Measurements from ENCODE around the gene LARP1B.
"Not testable (repeated sequence)": the region's sequence is repeated elsewhere in the genome, so short reads cannot be mapped to it uniquely, and the experiment has no call there.

The LARP1B gene

DNA sequence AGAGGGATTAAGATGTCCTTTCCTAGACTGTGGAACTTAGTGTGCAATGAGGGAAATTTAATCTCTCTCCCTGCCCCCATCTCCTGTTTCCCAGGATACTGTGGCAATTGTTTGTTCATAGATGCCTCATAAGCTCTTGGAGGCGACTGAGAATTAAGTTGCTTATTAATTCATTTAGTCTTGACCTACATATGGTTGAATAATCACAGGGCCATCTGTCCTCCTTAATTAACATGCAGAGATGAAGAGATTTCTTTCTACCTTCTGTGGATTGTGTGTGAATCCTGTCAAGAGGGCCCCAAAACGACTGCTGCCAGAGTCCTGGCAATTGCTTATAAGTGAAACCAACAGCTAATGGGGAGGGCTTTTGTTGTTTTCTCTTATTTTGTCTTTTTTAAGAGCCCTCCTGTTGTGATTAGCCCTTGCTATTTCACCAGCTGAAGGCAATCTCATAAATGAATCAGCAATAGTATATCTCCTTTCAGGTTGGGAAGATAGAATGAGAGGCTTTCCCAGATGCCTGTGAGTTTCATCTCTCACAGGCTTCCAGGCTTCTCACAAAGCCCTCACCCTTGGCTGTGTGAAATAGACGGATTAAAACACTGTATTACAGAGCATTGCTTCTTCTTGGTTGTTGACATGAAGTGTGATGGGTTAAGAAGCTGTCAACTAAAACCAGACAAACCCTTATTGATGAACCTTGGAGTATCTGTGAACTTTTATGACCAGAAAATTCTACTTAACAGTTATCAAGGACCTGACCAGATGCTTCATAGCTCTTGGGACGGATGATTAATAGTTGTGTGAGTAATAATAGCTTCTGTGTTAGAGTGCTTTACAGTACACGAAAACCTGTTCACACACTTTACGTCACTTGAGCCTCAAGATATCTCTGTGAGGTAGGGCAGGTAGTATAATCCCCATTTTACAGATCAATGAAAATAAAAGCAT, 168.0 kb downstream of the LARP1B start:
- DNase-seq = peak; percentile 31

DNA sequence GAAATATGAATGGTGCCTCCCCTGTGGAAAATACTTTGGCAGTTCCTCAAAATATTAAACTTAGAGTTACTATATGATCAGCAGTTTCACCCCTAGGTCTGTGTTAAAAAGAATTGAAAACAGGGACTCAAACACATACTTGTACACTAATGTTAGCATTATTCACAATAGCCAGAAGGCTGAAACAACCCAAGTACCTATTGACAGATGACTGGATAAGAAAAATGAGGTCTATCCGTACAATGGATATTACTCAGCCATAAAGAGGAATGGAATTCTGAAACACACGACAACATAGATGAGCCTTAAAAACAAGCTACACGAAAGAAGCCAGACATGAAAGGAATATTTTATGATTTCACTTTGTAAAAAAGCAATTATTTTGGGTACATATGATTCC, 171.6 kb downstream of the LARP1B start:
- DNase-seq = no peak

DNA sequence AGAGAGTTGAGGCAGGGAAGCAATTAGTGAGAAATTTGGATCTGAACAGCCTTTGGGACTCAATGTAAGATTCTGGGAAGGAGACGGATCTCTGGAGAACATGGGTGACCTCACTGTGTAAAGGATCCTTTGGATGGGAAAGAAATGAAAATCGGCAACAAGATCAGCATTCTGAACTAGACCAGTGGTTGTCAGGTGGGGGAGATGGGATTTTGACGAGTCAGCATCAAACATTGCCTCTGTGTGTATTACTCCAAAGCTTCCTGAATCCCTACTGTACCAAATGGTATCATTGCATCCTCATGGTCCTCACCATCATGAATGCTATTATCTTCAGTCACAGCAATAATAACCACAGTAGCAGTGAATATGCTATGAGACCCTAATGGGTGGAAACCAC, 173.7 kb downstream of the LARP1B start:
- no peak for DNase-seq

DNA sequence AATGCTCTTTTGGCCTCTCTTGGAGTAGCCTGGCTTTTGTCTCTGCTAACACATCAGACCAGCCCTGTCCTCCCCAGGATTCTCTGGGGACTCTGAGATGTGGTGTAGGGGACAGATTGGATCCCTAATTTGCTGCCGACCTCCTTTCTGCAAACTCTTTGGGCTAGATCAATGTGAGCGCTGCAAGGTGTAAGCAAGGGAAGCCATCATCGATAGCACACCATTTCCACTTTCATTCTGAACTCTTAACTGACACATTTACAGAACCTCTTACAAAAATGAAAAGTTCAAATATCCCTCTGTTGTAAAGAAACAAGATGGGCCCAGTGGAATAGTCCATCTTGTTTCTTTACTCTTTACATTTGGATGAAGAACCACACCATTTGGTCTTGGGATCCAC, 179.9 kb downstream of the LARP1B start:
- no peak for DNase-seq

DNA sequence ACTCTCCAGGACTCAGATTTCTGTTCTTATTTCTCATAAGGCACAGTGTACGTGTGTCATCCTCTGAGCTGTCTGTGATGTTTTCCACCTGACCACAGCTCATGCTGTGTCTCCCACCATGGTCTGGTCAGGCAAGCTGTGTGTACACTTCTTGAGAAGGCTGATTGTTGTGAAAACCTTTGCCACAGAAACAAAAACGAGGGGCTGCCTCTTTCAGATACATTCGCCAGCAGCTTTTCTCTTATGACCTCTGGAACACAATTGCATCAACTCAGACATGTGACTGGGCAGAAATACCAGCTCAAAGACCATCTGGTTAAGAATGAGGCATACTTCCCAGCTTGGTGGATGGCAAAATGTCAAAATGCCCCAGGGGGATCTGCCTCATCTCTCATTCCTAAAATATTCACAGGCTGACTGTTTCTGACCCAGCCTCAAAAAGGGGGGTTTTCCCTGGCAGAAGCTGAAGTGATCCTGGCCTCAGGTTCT, 180.4 kb downstream of the LARP1B start:
- peak; percentile 9 for DNase-seq

DNA sequence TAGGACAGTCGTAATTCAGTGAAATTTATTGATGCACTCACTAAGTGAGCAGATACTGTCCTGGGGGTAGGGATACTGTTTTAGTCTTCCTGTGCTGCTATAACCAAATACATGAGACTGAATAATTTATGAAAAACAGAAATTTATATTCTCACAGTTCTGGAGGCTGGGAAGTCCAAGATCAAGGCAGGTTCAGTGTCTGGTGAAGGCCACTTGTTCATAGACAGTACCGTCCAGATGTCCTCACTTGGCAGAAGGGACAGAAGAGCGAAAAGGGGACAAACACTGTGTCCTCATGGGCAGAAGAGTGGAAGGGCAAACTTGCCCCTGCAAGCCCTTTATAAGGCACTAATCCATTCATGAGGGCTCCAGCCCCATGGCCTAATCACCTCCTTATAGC, 180.9 kb downstream of the LARP1B start:
- DNase-seq = no peak

DNA sequence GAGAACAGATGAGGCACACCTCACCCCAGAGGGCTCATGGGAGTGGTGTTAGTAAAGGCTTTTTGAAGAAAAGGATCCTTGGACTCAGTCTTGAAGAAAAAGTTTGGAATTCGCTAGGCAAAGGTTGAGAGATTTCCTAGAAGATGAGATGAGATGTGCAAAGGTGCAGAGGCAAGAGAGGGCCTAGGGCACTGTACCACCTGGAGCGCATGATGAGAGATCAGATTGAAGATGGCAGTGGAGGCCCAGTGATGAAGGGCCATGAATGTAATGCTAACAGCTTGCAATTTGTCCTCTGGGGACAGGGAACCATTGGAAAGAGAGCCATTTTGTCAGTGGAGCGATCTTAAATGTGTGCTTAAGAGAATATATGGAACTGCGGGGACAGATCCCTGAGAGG, 181.5 kb downstream of the LARP1B start:
- DNase-seq = no peak

DNA sequence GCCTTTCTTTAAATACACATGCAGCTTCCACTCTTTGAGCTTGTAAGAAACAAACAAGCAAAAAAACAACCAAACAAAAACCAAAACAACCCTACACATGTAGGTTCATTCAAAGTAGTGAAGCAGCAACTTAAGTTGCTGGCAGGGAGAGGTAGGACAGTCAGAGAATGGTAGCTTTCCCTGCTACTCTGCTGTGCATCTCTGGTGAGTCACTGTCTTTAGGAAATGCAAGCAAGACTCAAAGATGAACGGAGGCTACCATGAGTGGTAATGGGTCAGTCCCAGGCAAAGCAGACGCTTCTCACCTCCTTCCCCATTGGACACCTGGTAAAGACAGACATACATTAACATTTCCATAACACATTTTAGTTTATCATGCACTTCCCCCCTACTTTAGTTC, 183.3 kb downstream of the LARP1B start:
- DNase-seq = no peak

DNA sequence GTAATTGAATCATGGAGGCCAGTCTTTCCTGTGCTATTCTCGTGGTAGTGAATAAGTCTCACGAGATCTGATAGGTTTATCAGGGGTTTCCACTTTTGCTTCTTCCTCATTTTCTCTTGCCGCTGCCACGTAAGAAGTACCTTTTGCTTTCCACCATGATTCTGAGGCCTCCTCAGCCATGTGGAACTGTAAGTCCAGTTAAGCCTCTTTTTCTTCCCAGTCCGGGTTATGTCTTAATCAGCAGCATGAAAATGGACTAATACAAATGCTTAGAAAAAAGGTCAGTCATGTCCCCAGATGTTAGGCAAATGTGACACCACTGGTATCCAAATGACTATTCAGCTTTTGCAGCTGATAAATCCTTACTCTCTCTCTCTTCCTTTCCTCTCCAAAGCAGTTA, 184.3 kb downstream of the LARP1B start:
- DNase-seq = not testable (repeated sequence)

DNA sequence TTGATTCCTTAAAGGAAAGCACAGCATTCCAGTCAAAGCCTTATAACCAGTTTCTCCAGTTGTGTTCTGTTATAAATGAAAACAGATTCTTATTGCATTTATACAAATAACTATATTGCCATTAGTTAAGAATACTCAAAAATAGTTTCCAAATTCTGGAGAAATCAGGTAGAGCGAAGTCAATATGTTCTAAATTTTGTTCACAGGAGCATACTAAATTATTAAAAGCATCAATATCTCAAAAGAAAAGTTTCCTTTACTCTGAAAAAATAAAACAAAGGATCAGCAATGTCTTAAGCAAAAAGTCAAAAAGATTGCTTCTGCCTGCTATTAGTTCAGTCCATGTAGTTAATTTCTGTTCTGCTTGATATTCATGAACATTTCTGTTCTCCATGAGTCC, 186.8 kb downstream of the LARP1B start:
- no peak for DNase-seq

DNA sequence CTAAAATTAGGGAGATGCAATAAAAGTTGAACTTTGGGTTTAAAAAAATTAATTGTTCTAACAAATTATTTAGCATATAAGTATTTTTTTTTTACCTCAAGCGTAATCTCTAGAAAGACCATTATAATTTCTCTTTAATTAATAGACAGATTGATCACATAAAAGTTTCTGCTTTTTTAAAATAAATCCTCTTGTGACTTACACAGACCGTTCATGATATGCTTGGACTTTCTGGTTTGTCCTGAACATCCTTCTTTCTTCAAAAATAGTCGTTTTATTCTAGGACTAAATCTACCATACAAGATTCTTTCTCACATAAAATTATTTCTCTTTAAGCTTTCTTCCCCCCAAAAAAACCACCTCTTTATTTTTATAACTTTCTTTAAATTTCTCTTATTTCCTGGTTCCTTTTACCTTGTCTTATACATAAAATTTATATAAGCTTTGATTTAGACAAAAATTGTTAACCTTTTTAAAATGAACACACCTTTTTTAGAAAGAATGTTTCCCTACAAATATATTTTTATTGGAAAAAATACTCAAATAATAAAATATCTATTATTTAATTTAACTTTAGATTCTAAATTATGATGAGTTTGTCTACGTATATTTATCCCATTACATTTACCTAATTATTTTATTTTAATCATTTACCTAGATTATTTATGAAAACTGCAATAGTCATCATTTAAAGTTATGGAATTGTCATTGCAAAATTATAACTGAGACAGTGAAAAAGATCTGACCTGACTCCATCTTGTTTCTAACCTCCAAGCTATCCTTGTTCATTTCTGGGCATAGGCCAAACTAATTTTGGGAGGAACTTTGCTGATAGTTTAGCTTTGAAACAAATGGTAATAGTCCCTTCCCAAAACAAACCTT, 188.9 kb downstream of the LARP1B start:
- no peak for DNase-seq

DNA sequence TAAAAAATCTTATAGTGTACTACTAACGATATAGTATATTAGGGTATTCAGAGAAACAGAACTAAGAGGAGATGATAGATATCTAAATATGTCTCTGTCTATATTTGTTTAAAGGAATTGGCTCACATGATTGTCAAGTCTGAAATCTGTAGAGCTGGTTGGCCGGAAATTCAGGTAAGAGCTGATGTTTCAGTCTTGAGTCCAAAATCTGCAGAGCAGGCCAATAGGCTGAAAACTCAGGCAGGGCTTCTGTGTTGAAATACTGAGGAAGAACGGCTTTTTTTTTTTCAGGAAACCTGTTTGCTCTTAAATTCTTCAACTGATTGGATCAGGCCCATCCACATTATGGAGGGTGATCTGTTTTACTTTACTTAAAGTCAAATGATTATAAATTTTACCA, 194.8 kb downstream of the LARP1B start:
- DNase-seq = no peak

DNA sequence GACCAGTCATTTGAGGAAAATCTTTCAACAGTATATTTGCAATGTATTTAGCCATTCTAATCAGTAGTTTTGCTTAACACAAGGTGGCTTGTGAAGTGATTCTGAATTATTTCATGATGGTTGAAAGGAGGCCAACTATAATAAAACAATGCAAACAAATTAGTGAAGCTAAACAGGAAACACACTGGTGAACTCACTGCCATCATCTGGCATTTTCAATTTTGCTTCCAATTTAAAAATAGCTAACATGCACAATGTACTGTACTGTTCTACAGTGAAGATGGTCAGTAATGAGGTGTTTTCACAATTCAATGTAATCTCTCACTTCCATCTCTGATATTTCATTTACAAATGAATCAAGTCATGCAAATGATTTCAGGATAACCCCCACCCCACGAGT, 195.4 kb downstream of the LARP1B start:
- DNase-seq = peak; percentile 3

DNA sequence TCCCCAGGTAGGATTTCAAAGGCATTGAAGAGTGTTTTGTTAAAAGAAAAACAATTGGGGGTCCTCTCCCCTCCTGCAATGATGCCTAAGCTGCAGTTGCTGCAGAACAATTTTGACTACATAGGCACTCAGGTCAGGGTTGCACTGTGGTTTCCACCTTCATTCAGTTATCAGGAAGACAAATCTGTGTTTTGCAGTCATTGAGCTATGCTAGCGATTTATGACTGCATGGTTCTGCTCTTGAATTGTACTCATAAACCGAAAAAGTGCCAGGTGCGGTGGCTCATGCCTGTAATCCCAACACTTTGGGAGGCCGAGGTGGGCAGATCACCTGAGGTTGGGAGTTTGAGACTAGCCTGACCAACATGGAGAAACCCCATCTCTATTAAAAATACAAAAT, 197.1 kb downstream of the LARP1B start:
- not testable (repeated sequence) for DNase-seq

DNA sequence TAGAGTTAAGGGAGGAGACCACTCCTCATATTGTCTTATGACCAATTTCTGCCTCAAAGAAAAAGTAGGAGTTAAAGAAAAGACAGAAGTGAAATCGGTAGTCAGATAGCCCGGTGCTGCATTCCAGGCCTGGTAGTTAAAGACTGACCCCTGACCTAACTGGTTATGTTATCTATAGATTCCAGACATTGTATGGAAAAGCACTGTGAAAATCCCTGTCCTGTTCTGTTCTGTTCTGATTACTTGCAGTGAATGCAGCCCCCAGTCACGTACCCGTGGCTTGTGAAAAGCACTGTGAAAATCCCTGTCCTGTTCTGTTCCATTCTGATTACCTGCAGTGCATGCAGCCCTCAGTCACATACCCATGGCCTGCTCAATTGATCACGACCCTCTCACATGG, 198.8 kb downstream of the LARP1B start:
- DNase-seq = not testable (repeated sequence)
